NCI-H82 treated with DMSO at 0.1 percent for 48 hours (cell line): ENCODE measurements around the gene RPS6KA2.
"Not testable (repeated sequence)": the region's sequence is repeated elsewhere in the genome, so short reads cannot be mapped to it uniquely, and the experiment has no call there.

ENCODE experiments used
- DNase-seq: peaks from one replicate; lab custom pipeline; 2025; ENCODE audit not compliant: unreplicated experiment; lab: John Stamatoyannopoulos, UW

RPS6KA2 gene

GRCh38 chr6:166558156-166559005 lies 68.7 kb downstream of the RPS6KA2 start:
- DNase-seq = no peak

- no peak for DNase-seq
Observed at GRCh38 chr6:166556863-166557322, 70.2 kb downstream of the RPS6KA2 start.

DNA sequence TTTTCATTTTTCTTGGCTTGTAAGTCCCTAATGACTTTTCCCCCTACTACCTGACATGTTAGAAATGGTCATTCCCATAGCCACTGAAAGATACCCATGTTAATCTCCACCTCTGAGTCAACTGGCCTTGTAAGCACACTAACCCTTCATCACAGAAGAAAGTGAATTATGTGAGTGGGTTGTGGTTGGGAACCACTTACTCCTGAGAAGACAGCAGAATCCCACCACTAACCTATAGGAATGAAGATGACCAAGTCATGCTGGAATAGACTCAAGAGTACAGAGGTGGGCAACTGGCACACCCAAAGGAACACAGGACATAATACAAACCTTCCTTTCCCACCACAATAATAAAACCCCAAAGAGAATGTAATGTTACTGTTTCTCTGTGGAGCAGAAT lies 70.7 kb downstream of the RPS6KA2 start:
- DNase-seq = no peak

GRCh38 chr6:166555086-166555485 lies 72.0 kb downstream of the RPS6KA2 start:
- no peak for DNase-seq

- no peak for DNase-seq
Observed at GRCh38 chr6:166554316-166554715, 72.7 kb downstream of the RPS6KA2 start.

DNA sequence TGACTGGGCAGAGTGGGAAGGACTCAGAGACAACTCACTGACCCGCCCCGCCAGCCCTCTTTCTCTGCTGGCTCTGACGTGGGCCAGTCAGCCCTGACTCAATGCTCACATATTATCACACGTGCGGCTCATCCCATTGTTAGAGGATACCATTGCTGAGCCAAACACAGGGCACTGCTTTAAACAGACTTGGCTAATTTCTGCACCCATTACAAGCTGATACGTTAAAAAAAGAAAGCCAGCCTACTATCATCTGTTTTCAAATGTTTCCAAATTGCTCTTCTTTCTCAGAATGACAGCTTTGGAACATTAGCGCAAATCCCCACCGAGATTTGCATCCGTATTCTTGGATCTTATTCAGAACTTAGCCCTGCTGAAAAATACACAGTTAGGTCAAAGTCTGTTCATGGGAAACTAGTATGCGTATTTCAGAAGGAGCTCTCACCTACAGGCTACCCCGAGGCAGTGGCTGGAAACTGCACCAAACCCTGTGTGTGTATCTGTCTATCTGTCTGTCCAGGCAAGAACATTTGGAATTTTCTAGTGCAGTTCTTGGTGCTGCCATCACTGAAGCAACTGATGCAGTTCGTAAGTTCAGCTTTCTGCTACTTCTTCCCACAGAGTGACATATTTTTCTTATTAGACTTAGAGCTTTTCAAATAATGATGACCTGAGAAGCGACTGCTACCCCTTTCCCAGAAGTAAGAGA lies 73.3 kb downstream of the RPS6KA2 start:
- no peak for DNase-seq

- DNase-seq = no peak
Observed at GRCh38 chr6:166552600-166552999, 74.5 kb downstream of the RPS6KA2 start.

- DNase-seq = no peak
Observed at GRCh38 chr6:166551754-166552495, 75.1 kb downstream of the RPS6KA2 start.

DNA sequence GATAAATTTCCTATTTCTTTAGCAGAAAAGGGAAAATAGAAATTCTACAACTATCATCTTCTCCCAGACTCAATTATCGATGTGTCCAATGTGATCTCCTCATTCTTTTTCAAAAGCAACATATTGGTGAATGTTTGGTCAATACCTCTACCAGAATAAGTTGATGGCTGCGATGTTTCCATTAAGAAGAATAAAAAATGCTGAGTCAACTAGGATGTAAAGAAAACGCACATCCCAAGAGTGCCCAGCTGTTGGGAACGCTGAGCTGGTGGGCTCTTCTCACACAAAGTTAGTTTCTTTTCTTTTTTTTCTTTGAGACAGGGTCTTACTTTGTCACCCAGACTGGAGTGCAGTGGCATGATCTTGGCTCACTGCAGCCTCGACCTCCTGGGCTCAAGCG lies 80.4 kb downstream of the RPS6KA2 start:
- DNase-seq = no peak

GRCh38 chr6:166545156-166546034 lies 81.7 kb downstream of the RPS6KA2 start:
- DNase-seq = no peak

DNA sequence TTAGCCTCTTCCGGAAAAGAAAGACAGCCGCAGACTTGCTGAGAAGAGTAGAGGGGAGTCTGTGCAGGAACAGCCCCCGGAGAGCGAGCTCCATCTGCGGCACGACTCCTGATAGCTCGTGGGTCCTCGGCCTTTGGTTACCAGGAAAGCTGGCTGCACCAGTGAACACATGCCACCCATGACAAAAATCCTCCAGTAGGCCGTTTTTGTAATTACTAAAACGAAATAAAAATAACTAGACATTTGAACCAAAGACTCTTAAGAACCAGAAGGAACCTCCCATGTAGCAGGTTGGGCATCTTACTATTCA lies 82.8 kb downstream of the RPS6KA2 start:
- no peak for DNase-seq

GRCh38 chr6:166543603-166544295 lies 83.3 kb downstream of the RPS6KA2 start:
- DNase-seq = no peak

DNA sequence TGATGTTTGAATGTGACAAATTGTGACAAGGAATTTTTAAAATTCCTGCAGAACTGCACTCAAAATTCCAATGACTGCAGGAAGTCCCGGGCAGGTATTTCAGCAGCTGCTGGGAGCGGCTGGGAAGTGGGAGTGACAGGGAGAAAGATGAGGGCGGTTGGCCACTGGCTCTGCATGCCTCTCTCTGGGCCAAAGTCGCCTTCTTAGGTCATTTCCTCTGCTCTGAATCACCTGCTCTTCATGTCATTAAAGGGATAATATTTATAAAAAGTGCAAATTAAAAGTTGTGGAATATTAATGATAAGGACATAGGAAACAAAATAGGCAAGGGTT lies 84.5 kb downstream of the RPS6KA2 start:
- DNase-seq = no peak

- no peak for DNase-seq
Observed at GRCh38 chr6:166541876-166542579, 85.0 kb downstream of the RPS6KA2 start.

- no peak for DNase-seq
Observed at GRCh38 chr6:166541366-166541765, 85.7 kb downstream of the RPS6KA2 start.

DNA sequence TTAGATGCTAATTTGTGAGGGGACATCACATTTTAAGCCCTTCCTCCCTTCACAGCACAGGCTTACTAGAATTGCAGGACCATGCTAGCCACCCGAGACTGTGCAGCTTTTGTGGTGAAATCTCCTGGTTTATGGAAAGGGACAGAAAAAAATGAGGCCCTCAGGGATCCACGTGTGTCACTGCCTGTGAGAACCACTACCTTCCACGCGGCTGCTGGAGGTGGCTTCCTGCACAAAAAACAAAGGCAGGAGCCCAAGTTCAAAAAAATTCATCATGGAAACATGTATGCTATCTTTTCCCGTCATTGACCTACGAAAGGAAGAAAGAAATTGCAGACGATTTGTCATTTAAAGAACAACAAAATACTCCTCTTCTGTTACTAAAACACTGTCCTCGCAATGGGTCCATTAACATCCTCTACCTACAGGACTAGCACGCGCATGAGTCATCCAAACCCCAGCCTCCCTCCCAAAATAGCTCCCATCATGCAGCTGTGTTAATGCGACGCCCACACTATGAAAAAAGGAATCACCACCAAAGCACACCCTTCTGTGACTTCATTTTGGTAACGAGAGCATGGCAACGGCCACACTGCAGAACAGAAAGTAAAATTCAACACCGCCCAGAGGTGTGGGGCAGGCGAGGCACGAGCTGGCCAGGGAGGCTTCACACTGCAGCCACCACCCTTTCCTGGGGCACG lies 86.3 kb downstream of the RPS6KA2 start:
- no peak for DNase-seq

- DNase-seq = no peak
Observed at GRCh38 chr6:166539543-166539942, 87.5 kb downstream of the RPS6KA2 start.

- DNase-seq = not testable (repeated sequence)
Observed at GRCh38 chr6:166539011-166539385, 88.1 kb downstream of the RPS6KA2 start.
